Activated T-cell treated with anti-CD3 and anti-CD28 coated beads for 48 hours (primary cell): Measurements from ENCODE around the gene PAXIP1.

Experiments
- DNase-seq: peaks from one replicate; pipeline ENCODE4 v3.0.0-alpha.2; 2020; ENCODE audit warnings: low read depth

The PAXIP1 gene

GRCh38 chr7:154912871-154913637, 89.9 kb downstream of the PAXIP1 start:
- DNase-seq, result no peak

DNA sequence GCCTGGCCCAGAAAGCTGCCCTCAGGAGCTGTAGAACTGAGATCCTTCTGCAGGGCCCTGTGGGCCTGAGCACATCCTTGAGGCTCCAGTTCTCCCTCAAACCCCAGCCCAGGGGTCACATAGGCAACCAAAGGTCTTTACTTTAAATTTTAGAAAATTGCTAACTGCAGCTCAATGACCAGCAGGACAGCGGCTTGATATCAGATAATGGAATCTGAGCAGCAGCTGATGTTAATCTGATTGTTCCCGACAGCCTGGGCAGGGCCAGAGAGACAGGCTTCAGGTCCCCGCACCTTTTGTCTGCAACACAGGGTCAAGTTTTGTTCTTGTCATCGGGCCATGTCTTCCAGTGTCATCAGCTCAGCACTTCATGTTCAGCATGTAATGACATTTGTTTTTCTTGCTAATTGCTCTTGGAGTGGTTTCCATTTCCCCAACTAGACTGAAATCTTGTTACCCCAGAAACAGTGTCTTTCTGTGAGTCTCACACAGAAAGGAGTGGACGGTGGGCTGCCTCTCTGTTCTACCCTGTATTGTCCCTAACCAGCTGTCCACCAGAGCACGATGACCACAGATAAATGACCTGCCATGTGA, 91.0 kb downstream of the PAXIP1 start:
- DNase-seq, result no peak

DNA sequence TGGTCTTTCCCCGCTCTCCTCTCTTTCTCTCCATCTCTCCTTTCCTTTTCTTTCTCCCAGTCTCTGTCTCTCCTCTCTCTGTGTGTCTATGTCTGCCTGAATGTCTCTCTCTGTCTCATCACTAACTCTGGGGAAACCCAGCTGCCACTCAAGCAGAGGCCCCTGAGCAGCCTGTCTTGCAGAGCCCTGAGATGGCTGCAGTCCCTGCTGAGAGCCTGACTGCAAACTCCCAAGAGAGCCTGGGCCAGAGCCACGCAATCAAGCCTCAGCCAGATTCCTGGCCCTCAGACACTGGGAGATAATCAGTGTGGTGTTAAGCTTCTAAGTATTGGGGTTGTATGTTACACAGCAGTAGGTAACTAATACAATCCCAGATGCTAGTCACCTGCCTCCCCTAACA, 91.5 kb downstream of the PAXIP1 start:
- DNase-seq, result no peak

- no peak for DNase-seq
Observed at GRCh38 chr7:154910977-154911376, 91.9 kb downstream of the PAXIP1 start.

- DNase-seq, result no peak
Observed at GRCh38 chr7:154910125-154910524, 92.8 kb downstream of the PAXIP1 start.

GRCh38 chr7:154909241-154910105, 93.5 kb downstream of the PAXIP1 start:
- no peak for DNase-seq

DNA sequence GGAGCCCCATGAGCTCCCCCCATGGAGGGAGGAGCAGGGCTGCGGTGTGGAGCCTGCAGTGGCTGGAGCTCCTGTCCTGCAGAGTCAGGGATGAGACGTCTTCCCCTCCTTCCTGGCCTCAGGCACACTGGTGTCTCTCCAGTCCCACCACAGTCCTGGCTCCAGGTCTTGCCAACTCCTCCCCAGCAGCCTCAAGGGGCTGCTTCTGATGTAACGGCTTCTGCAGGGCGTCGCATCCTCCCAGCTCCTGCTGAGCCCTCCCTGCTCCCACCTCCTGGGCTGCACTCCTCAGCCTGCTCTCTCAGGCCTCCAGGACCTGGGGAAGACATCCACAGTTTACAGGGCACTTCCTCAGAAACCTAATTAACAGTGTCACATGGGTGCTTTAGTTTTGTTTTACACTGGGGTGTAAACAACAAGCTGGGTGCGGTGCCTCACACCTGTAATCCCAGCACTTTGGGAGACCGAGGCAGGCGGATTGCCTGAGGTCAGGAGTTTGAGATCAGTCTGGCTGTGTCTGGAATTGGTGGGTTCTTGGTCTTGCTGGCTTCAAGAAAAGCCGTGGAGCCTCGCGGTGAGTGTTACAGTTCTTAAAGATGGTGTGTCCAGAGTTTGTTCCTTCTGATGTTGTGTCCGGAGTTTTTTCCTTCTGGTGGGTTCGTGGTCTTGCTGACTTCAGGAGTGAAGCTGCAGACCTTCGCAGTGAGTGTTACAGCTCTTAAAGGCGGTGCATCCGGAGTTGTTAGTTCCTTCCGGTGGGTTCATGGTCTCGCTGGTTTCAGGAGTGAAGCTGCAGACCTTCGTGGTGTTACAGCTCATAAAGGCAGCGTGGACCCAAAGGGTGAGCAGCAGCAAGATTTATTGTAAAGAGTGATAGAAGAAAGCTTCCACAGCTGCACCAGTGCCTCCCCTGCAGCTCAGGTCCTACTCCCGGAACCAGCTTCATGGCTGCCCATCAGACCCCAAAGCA, 95.0 kb downstream of the PAXIP1 start:
- no peak for DNase-seq

- no peak for DNase-seq
Observed at GRCh38 chr7:154906736-154907355, 96.1 kb downstream of the PAXIP1 start.

DNA sequence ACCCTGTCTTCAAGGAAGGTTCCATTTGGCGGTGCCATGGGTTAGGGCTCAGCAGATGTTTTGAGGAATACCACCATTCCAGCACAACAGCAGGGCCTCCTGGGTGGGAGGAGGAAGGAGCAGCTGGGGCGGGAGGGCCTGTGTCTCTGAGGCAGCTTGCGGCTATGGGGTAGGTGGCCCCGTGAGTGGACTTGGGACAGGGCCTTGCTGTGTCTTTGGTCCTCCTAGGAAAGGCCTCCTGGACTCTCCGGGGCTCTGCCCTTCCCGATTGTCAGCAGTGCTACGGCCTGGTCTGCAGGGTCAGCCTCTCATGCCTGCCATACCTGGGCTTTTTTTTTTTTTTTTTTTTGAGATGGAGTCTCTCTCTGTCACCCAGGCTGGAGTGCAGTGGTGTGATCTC, 96.7 kb downstream of the PAXIP1 start:
- DNase-seq, result no peak

GRCh38 chr7:154905615-154906014, 97.3 kb downstream of the PAXIP1 start:
- DNase-seq, result no peak

- no peak for DNase-seq
Observed at GRCh38 chr7:154905146-154905545, 97.8 kb downstream of the PAXIP1 start.

DNA sequence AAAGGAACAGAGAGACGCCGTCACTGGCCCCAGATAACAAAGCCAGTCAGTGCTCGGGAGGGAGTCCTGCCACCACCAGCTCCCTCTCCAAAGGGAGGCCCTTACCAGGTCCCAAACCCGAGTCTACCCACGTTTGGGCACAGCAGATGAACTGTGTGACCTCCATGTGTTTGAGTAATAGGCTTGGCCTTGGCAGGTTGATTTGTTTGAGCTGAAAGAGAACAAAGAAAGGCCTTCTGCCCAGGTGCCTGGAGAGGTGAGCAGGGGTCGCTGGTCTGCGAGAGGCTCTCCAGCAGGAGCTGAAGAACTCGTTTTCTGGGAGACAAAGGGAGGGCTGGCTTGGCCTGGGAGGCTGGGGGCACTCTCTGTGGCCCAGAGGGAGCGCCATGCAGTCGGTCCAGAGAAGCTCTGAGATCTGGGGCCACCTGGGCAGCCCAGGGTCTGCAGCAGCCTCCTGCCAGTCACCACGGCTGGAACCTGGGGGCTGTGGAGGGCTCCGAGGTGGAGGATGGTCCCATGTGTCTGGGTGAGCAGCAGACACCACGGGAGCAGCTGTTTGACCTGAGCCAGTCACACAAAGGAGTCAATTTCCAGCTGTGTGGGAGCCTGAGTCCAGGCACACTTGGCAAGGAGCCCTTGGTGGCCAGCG, 99.7 kb downstream of the PAXIP1 start:
- no peak for DNase-seq

GRCh38 chr7:154902600-154903082, 100.3 kb downstream of the PAXIP1 start:
- DNase-seq, result no peak

GRCh38 chr7:154899862-154900261, 103.1 kb downstream of the PAXIP1 start:
- no peak for DNase-seq

DNA sequence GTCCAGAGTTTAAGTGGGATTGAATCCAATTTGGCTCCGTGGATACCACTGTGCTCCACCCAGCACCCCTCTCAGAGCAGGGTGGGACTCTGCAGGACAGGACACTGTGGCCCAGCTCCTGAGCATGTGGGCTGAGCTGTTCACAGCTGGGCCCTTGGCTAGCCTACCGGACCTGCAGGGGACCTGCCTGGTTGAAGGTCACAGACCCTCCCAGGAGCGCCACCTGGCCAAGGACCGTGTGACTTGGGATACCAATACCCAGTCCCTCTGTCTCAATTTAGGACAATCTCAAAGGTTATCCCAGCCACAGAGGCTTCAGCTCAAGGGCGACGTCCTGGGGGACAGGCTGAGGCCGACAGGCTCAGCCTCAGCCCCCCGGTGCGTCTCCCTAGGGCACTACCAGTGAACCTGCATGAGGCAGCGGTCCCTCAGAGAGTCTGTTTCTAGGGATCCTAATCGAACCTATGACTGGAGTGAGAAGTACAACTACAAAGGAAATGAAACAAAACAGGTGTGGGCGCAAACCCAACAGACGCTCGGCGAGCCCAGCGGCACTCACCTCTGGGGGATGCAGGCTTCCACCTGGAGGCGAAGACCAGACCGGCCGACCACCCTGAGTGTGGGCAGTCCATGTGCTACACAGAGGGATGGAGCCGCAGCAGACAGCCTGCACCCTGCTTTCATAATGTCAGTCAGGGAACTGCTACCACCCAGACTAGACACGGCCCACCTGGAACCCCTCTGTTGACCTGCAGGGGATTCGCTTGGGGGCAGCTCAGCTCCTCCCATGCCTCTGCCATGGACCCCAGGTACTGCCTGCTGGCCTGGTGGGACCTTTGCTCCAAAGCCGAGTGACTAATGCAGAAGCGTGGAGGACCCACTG, 103.7 kb downstream of the PAXIP1 start:
- DNase-seq, result no peak

DNA sequence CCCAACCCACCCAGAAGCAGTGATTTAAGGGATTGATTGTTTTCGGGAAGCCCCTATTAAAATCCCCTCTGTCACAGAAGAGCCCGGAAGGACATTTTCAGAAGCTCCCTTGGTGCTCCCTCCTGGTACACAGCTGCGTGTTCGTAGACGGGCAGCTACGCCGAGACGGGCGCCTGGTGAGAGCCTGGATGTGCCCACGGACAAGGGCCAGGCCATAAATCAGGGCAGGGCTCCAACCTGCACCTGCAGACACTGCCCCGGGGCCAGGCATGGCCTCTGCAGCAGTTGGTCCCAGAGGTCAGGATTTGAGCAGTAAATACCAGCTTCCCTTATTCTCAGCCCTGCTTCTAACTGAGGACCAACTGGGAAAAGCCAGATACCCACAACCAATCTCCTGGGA, 106.8 kb downstream of the PAXIP1 start:
- DNase-seq, result no peak
